ENCODE data around the gene OR5H14.

The OR5H14 gene

DNA sequence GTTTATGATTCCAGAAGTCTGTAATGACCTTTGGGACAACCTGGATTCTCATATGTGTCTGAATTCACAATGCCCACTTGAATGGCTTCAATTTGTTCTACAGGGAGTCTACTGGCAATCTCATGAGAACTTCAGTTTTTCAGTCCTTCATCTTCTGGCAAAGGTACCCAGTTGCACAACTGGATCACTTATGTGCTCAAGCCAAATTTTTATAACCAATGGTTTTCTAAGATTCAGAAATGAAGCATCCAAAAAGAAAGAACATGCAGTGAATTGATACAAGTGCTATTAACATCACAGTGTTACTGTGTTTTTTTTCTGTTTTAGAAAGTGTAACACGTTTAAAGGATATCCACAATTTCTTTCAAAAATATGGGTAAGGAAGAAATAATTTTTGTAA, at the start of gene OR5H14:
OR5H14 (plus strand) TSS at position 301 of the 400 bp plus-strand sequence. CDS start 1,907 bp downstream, outside the sequence.
- TF ChIP-seq GATA3 (IDR thresholded peaks at IDR 0.05; ENCODE audit: low read depth, low read length) (no peak), GATA2 (IDR thresholded peaks at IDR 0.05; ENCODE audit: low read depth, low read length) (no peak)

DNA sequence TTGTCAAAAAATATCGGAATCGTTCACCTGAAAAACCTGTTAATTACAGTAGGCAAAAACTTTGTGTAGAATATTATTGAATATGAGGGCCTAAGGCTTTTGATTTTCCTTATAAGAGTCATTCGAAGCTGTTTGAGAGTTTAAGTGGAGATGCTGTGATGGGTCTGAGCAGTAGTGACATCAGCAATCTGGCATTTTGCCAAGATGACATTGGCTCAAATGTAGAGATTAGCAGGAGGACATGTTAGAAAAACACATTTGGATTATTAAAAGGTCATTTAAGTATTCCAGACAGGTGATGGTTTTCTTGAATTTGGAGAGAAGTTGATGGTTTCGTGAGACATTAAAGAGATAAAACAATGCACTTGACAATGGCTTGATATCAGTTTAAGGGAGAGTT, 47.4 kb upstream of the OR5H14 start:
- TF ChIP-seq GATA2 (IDR thresholded peaks at IDR 0.05; ENCODE audit: low read depth, low read length) (no peak), GATA3 (IDR thresholded peaks at IDR 0.05; ENCODE audit: low read depth, low read length) (no peak)

DNA sequence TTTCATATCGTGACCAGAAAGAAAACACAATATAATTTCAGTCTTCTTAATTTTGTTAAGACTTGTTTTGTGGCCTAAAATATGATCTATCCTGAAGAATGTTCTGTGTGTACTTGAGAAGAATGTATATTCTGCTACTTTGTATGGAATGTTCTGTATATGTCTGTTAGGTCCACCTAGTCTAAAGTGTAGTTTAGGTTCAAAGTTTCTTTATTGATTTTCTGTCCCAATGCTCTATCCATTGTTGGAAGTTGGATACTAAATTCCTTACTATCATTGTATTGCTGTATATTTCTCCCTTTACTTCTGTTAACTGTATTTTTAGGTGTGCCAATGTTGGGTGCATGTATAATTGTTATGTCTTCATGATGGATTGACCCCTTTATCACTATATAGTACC, 39.1 kb upstream of the OR5H14 start:
- TF ChIP-seq GATA2 (IDR thresholded peaks at IDR 0.05; ENCODE audit: low read depth, low read length) (no peak), GATA3 (IDR thresholded peaks at IDR 0.05; ENCODE audit: low read depth, low read length) (no peak)

DNA sequence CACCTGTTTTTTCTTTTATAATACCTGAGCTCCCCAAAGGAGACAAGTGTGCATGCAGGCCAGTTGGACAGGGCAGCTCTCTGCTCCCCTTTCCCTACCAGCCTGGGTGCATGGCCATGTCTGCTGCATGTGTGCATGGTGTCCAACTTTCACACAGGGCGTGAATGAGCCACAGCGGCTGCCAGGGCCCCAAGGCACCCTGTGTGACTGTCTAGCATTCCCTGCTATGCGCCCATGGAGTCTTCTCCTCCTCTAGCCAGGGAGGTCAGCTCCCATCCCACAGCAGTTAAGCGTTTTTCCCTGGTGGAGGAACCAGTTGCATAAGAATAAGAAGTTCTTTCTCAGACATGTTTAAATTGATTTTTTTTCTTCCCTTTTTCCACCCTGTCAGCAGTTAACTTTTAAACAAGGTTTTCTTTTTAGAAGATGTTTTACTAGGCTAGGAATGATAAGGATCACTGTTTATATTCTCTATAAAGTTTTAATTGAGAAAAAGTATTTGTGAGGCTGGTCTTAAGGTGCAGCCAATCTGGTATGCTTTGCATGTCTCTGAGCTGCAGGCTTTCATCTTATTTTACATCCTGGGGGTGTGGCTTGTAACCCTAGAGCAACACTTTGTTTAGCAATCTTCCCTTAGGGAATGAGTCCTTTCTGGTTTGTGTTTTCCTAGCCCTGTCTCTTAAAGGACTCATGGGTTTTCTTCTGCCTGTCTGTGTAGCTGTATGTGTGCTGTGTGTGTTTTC, 37.3 kb upstream of the OR5H14 start:
- TF ChIP-seq GATA2 (IDR thresholded peaks at IDR 0.05; ENCODE audit: low read depth, low read length) (no peak), GATA3 (IDR thresholded peaks at IDR 0.05; ENCODE audit: low read depth, low read length) (no peak)

DNA sequence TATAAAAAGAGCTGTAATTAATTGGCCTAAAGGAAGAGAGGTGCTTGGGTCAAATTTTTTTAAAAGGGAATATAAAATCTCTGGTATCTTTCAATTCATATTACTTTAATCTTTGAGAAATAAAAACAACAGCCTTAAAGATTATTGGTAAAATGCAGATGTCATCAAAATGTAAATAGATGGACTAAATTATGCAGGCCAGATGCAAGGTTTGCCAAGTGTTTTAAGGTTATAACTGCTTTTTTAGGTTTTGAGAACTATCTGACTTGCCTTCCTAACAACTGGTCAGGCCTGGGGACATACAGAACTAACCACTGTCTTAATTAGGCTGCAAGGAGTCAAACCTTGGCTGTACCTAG, 36.8 kb upstream of the OR5H14 start:
- TF ChIP-seq GATA3 (IDR thresholded peaks at IDR 0.05; ENCODE audit: low read depth, low read length) (no peak), GATA2 (IDR thresholded peaks at IDR 0.05; ENCODE audit: low read depth, low read length) (no peak)

DNA sequence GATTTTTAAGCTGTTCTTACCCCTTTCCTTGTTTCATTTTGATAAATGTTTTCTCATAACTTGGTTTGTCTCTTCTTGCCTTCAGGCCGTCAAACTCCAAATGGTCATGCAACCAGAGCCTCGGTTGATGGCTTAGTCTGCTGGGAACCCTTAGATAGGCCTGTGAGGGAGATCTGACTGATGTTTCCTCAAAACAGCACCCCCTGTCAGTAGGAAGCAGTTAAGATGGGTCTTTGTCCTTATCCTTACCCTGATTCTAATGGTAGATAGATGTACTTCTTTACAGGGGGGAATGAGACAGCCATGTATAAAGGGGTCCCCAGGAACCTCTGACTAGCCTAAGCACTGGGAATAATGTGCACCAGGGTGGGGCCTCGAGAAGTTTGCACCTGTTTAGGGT, 33.0 kb upstream of the OR5H14 start:
- TF ChIP-seq GATA2 (IDR thresholded peaks at IDR 0.05; ENCODE audit: low read depth, low read length) (no peak), GATA3 (IDR thresholded peaks at IDR 0.05; ENCODE audit: low read depth, low read length) (no peak)

DNA sequence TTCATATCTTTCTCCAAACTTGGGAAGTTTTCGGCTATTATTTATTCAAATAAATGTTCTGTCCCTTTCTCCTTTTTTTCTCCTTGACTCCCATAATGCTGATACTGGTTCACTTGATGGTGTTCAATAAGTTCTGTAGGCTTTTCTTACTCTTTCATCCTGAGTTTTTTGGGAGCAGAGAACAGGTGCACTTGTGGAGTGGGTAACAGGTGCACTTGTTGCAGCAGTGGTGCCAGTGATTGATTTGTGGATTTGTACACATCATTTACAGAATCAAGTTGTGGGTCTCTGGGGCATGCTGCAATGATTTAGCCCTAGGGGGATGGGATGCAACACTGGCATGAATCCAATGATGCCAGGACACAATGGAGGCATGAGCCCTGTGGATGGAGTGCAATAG, 31.6 kb upstream of the OR5H14 start:
- TF ChIP-seq GATA3 (IDR thresholded peaks at IDR 0.05; ENCODE audit: low read depth, low read length), result no peak

DNA sequence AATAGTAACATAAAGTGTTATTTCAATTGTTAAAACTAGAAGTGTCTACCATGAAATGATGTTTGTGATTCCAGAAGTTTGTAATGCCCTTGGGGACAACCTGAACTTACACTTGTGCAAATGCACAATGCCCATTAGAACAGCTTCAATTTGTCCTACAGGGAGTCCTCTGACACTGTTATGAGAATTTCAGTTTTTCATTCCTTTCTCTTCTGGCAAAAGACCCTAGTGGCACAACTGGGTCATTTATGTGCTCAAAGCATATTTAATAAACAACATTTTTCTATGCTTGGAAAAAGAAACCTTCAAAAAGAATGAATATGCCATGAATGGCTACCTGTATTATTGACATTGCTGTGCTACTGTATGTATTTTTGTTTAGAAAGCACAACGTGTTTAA, 16.9 kb upstream of the OR5H14 start, which contains the start of gene OR5H1:
OR5H1 (plus strand) TSS at position 301 of the 400 bp plus-strand sequence. CDS start 1,977 bp downstream, outside the sequence.
- TF ChIP-seq GATA3 (IDR thresholded peaks at IDR 0.05; ENCODE audit: low read depth, low read length), result no peak
- no peak for TF ChIP-seq GATA2 (IDR thresholded peaks at IDR 0.05; ENCODE audit: low read depth, low read length)

DNA sequence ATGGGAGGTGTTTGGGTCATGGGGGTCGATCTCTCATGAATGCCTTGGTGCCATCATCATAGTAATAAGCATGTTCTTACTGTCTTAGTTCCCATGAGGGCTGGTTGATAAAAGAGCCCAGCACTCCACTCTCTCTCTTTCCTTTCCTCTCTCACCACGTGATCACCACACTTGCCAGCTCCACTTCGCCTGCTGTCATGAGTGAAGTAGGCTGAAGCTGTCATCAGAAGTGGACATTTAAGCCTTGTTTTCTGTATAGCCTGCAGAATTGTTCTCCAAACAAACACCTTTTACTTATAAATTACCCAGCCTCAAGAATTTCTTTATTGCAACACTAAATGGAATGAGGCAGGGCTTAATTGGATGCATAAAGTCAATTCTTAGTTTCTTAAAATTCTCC, 10.6 kb upstream of the OR5H14 start:
- TF ChIP-seq GATA3 (IDR thresholded peaks at IDR 0.05; ENCODE audit: low read depth, low read length) (no peak), GATA2 (IDR thresholded peaks at IDR 0.05; ENCODE audit: low read depth, low read length) (no peak)

DNA sequence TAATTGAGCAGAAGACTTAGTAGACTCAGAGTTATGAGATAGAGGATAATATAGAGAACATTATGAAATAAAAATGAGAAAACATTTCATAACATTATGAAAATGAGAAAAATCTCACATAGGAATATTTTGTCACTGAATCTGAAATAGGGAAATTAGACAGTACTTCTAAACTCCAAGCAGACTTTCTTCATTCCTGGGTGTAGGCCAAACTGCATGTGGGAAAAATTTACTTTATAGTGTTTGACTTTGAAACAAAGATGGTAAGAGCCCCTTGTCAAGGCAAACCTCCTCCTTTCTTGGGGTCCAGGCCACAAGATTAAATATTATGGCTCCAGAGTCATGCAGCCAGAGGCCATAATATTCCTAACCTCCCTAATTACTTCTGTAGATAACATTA, 6.7 kb upstream of the OR5H14 start:
- TF ChIP-seq GATA3 (IDR thresholded peaks at IDR 0.05; ENCODE audit: low read depth, low read length), result no peak
- no peak for TF ChIP-seq GATA2 (IDR thresholded peaks at IDR 0.05; ENCODE audit: low read depth, low read length)

DNA sequence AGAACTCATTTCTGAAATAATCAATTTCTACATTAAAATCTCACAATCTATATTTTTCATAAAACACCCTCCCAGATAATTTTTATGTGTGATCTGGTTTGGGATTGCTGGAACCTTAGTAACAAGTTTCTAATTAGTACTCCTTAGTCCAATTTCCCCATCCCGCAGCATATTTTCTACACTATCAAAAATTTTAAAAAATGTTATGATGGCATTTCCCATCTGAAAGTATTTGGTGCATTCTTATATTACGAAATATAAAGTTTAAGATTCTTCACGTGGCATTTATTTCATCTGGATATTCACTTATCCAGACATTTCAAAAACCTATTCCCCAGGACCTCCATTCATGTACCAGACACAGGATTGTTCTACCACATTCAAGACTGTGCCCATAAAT, 1.5 kb downstream of the OR5H14 start:
- no peak for TF ChIP-seq GATA3 (IDR thresholded peaks at IDR 0.05; ENCODE audit: low read depth, low read length)
- no peak for TF ChIP-seq GATA2 (IDR thresholded peaks at IDR 0.05; ENCODE audit: low read depth, low read length)

DNA sequence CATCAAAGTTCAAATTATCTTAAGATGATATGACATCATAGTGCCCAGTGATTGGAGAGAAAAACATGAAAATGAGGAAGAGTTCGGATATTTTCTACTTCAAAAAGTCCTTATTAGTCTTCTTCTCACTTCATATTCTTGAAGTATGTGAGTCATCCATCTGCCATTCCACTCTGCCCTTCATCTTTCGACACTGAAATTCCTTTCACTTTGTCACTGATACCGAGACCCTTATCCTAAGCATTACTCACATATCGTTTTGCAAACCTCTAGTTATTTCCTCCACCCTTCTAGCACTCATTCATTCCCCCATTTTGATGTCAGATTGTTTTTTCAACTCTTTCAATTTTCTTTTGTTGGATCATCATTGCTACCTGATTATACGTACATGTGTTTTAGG, 4.0 kb downstream of the OR5H14 start:
- TF ChIP-seq GATA2 (IDR thresholded peaks at IDR 0.05; ENCODE audit: low read depth, low read length) (no peak), GATA3 (IDR thresholded peaks at IDR 0.05; ENCODE audit: low read depth, low read length) (no peak)

DNA sequence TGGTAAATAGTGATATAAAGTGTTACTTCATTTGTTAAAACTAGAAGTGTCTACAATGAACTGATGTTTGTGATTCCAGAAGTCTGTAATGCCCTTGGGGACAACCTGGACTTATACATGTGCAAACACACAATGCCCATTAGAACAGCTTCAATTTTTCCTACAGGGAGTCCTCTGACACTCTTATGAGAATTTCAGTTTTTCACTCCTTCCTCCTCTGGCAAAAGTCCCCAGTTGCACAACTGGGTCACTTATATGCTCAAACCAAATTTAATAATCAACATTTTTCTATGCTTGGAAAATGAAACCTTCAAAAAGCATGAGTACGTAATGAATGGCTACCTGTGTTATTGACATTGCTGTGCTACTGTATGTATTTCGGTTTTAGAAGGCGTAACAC, 19.1 kb downstream of the OR5H14 start, which contains the start of gene OR5H15:
OR5H15 (plus strand) TSS at position 301 of the 400 bp plus-strand sequence. CDS start 2,004 bp downstream, outside the sequence.
- TF ChIP-seq GATA3 (IDR thresholded peaks at IDR 0.05; ENCODE audit: low read depth, low read length), result no peak

DNA sequence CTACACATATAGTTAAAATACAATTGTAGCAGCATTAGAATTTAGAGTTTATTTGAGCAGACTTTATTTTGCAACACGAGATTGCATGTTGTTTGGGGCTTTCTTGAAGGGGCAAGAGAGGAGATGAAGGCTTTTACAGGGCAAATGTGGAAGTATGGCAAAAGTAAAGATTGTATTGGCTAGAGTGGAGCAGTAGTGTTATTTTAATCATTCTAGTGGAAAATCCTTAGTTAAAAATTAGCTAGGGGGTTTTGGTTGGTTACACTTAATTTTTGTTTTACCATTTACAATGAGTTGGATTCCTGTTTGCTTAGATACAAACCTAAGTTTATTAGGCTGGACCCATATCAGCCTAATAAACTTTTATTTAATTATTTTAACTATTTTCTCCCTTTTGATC, 23.8 kb downstream of the OR5H14 start:
- no peak for TF ChIP-seq GATA2 (IDR thresholded peaks at IDR 0.05; ENCODE audit: low read depth, low read length)
- TF ChIP-seq GATA3 (IDR thresholded peaks at IDR 0.05; ENCODE audit: low read depth, low read length), result no peak

DNA sequence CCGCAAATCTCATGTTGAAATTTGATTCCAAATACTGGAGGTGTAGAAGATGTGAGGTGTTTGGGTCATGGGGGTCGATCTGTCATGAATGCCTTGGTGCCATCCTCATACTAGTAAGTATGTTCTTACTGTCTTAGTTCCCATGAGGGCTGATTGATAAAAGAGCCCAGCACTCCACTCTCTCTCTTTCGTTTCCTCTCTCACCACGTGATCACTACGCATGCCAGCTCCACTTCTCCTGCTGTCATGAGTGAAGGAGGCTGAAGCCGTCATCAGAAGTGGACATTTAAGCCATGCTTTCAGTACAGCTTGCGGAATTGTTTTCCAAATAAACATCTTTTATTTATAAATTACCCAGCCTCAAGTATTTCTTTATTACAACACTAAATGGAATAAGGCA, 25.3 kb downstream of the OR5H14 start:
- TF ChIP-seq GATA3 (IDR thresholded peaks at IDR 0.05; ENCODE audit: low read depth, low read length) (no peak), GATA2 (IDR thresholded peaks at IDR 0.05; ENCODE audit: low read depth, low read length) (no peak)

Data from SH-SY5Y (cell line).